ENCODE measurements around the gene ALOXE3. TPM values are rescaled to one million over a fixed set of nuclear protein-coding genes. Genes with fewer than 3 reads are reported as not detected.

Gene ALOXE3
- total and polyA plus RNA-seq, 4 donors: not detected

DNA sequence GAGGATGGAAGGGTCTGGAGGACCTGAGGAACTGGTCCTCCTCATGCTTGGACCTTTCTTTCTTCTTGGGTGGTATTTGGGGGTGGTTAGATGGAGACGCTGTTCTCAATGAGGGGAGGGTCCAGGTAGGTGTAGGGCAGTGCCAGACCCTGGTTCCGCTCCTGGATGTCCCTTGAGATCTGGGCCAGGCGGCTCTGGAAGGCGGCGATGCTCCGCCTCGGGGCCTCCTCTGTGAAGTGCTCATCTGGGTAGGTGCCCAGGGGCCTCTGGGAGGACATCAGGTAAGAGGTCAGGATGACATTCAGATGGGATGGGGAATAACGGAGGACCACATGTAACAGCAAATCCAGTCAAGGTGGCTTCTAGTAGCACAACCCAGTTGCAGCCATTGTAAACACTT, 21.8 kb downstream of the ALOXE3 start:
- 82% methylated on average over 8 of the region's 8 CpGs for WGBS
- H3K9me3 ChIP-seq (ENCODE audit: control insufficient read depth in 4 of 4, low read length in 3 of 4): no peaks in the 10 kb centered on the region
- no peak overlapping the region for H3K4me3 ChIP-seq (ENCODE audit: low read depth in 1 of 3, low read length in 3 of 3)
- H3K27ac ChIP-seq (ENCODE audit: low read depth in 1 of 2, low read length in 2 of 2): no peak overlapping the region
- H3K9ac ChIP-seq (ENCODE audit: low read depth in 1 of 2, low read length in 2 of 2): no peak overlapping the region
- no peak for TF ChIP-seq EGR1 (IDR thresholded peaks at IDR 0.05; ENCODE audit: low read depth in 2 of 2)
- TF ChIP-seq, protein P1, sequence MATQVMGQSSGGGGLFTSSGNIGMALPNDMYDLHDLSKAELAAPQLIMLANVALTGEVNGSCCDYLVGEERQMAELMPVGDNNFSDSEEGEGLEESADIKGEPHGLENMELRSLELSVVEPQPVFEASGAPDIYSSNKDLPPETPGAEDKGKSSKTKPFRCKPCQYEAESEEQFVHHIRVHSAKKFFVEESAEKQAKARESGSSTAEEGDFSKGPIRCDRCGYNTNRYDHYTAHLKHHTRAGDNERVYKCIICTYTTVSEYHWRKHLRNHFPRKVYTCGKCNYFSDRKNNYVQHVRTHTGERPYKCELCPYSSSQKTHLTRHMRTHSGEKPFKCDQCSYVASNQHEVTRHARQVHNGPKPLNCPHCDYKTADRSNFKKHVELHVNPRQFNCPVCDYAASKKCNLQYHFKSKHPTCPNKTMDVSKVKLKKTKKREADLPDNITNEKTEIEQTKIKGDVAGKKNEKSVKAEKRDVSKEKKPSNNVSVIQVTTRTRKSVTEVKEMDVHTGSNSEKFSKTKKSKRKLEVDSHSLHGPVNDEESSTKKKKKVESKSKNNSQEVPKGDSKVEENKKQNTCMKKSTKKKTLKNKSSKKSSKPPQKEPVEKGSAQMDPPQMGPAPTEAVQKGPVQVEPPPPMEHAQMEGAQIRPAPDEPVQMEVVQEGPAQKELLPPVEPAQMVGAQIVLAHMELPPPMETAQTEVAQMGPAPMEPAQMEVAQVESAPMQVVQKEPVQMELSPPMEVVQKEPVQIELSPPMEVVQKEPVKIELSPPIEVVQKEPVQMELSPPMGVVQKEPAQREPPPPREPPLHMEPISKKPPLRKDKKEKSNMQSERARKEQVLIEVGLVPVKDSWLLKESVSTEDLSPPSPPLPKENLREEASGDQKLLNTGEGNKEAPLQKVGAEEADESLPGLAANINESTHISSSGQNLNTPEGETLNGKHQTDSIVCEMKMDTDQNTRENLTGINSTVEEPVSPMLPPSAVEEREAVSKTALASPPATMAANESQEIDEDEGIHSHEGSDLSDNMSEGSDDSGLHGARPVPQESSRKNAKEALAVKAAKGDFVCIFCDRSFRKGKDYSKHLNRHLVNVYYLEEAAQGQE (IDR thresholded peaks at IDR 0.05): no peak
- TF ChIP-seq, protein P2, sequence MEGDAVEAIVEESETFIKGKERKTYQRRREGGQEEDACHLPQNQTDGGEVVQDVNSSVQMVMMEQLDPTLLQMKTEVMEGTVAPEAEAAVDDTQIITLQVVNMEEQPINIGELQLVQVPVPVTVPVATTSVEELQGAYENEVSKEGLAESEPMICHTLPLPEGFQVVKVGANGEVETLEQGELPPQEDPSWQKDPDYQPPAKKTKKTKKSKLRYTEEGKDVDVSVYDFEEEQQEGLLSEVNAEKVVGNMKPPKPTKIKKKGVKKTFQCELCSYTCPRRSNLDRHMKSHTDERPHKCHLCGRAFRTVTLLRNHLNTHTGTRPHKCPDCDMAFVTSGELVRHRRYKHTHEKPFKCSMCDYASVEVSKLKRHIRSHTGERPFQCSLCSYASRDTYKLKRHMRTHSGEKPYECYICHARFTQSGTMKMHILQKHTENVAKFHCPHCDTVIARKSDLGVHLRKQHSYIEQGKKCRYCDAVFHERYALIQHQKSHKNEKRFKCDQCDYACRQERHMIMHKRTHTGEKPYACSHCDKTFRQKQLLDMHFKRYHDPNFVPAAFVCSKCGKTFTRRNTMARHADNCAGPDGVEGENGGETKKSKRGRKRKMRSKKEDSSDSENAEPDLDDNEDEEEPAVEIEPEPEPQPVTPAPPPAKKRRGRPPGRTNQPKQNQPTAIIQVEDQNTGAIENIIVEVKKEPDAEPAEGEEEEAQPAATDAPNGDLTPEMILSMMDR (IDR thresholded peaks at IDR 0.05; ENCODE audit: low read depth, low read length, missing input control): no peak
- TF ChIP-seq TAF1 (conservative IDR thresholded peaks at IDR 0.05): no peak
- TF ChIP-seq YY1 (IDR thresholded peaks at IDR 0.05): no peak
- TF ChIP-seq FOXA1 (IDR thresholded peaks at IDR 0.05): no peak
- TF ChIP-seq FOXA2 (IDR thresholded peaks at IDR 0.05): no peak
- TF ChIP-seq NR2F2 (IDR thresholded peaks at IDR 0.05): no peak
- TF ChIP-seq RXRA (IDR thresholded peaks at IDR 0.05): no peak
- TF ChIP-seq, protein P3, sequence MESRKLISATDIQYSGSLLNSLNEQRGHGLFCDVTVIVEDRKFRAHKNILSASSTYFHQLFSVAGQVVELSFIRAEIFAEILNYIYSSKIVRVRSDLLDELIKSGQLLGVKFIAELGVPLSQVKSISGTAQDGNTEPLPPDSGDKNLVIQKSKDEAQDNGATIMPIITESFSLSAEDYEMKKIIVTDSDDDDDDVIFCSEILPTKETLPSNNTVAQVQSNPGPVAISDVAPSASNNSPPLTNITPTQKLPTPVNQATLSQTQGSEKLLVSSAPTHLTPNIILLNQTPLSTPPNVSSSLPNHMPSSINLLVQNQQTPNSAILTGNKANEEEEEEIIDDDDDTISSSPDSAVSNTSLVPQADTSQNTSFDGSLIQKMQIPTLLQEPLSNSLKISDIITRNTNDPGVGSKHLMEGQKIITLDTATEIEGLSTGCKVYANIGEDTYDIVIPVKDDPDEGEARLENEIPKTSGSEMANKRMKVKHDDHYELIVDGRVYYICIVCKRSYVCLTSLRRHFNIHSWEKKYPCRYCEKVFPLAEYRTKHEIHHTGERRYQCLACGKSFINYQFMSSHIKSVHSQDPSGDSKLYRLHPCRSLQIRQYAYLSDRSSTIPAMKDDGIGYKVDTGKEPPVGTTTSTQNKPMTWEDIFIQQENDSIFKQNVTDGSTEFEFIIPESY (IDR thresholded peaks at IDR 0.05): no peak
- TF ChIP-seq, protein P4, sequence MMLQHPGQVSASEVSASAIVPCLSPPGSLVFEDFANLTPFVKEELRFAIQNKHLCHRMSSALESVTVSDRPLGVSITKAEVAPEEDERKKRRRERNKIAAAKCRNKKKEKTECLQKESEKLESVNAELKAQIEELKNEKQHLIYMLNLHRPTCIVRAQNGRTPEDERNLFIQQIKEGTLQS (IDR thresholded peaks at IDR 0.05): no peak
- TF ChIP-seq, protein P5, sequence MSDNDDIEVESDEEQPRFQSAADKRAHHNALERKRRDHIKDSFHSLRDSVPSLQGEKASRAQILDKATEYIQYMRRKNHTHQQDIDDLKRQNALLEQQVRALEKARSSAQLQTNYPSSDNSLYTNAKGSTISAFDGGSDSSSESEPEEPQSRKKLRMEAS (IDR thresholded peaks at IDR 0.05): no peak
- no peak for TF ChIP-seq RAD21 (IDR thresholded peaks at IDR 0.05)
- no peak for TF ChIP-seq SP1 (IDR thresholded peaks at IDR 0.05)
- no peak for TF ChIP-seq HNF4G (IDR thresholded peaks at IDR 0.05)
- no peak for TF ChIP-seq JUND (IDR thresholded peaks at IDR 0.05)
- TF ChIP-seq HNF4A (conservative IDR thresholded peaks at IDR 0.05): no peak
- TF ChIP-seq GABPA (IDR thresholded peaks at IDR 0.05 in 1 of 2, conservative IDR thresholded peaks at IDR 0.05 in 1 of 2): no peak
- no peaks in the 10 kb centered on the region for H3K4me1 ChIP-seq (ENCODE audit: control insufficient read depth in 4 of 4, insufficient read depth in 4 of 4, low read length in 3 of 4)
- no peaks in the 10 kb centered on the region for H3K36me3 ChIP-seq (ENCODE audit: control insufficient read depth in 4 of 4, insufficient read depth in 3 of 4, low read depth in 1 of 4, low read length in 3 of 4)
- DNase-seq (ENCODE audit: low spot score): no peak
- H3K27me3 ChIP-seq (ENCODE audit: control insufficient read depth in 4 of 4, insufficient read depth in 4 of 4, low read length in 3 of 4): peaks cover 0 to 11% (median under 1%) of the 10 kb centered on the region in 4 donors

Measured in liver (tissue), 9 donors.